ENCODE results near the gene TRAF3IP1. TPM values are rescaled to one million over a fixed set of nuclear protein-coding genes. Genes with fewer than 3 reads are reported as not detected.

Gene TRAF3IP1
- total and polyA plus RNA-seq, 2 donors (not counting 1 experiment from before 2014, with no cell fraction given) = 3.9 to 9.2 TPM

GRCh38 chr2:238425505-238425978, 105.2 kb downstream of the TRAF3IP1 start:
- DNase-seq (ENCODE audit: low read depth in 2 of 2) = no peak
- Histone ChIP-seq H3K36me3 (ENCODE audit: control insufficient read depth, insufficient read depth, low read length) (peaks cover 2% of the 10 kb centered on the region), H3K4me1 (ENCODE audit: control insufficient read depth, extremely low read depth, insufficient read depth, low read length) (peaks cover 26% of the 10 kb centered on the region), H3K4me2 (ENCODE audit: extremely low read depth, insufficient read depth, low read length) (peak overlapping the region; percentile 81), H3K9ac (ENCODE audit: insufficient read depth, low read length) (no peak overlapping the region), H3K27ac (ENCODE audit: insufficient read depth, low read length) (peak overlapping the region; percentile 94), H2AFZ (ENCODE audit: low read length) (no peak overlapping the region), H3K4me3 (replicated peaks in 1 of 4; ENCODE audit: control extremely low read depth in 1 of 4, insufficient read depth in 1 of 4, low read depth in 3 of 4, low read length in 4 of 4) (peak overlapping the region in 1 of 4 experiments; percentile 75), H4K20me1 (ENCODE audit: control insufficient read depth, extremely low read depth, insufficient read depth, low read length) (no peaks in the 10 kb centered on the region), H3K27me3 (ENCODE audit: control insufficient read depth, insufficient read depth, low read length) (no peaks in the 10 kb centered on the region), H3K79me2 (ENCODE audit: control insufficient read depth, insufficient read depth, low read length) (peaks cover 32% of the 10 kb centered on the region), H3K9me3 (ENCODE audit: control insufficient read depth, insufficient read depth, low read depth, low read length) (no peaks in the 10 kb centered on the region)
- TF ChIP-seq CTCF (conservative IDR thresholded peaks at IDR 0.05 in 1 of 2, IDR thresholded peaks at IDR 0.05 in 1 of 2; ENCODE audit: low read depth in 1 of 2, low read length in 2 of 2) = no peak
- TF ChIP-seq EZH2 (IDR thresholded peaks at IDR 0.05; ENCODE audit: low read length, missing control alignments) = no peak

GRCh38 chr2:238425979-238426567, 105.8 kb downstream of the TRAF3IP1 start:
- H2AFZ ChIP-seq (ENCODE audit: low read length) = peak overlapping the region; percentile 41
- peaks cover 26% of the 10 kb centered on the region for H3K4me1 ChIP-seq (ENCODE audit: control insufficient read depth, extremely low read depth, insufficient read depth, low read length)
- peaks cover 3% of the 10 kb centered on the region for H3K36me3 ChIP-seq (ENCODE audit: control insufficient read depth, insufficient read depth, low read length)
- peak; percentile 40 to 92 for DNase-seq (ENCODE audit: low read depth in 2 of 2)
- peak overlapping the region; percentile 96 for H3K9ac ChIP-seq (ENCODE audit: insufficient read depth, low read length)
- peaks cover 38% of the 10 kb centered on the region for H3K79me2 ChIP-seq (ENCODE audit: control insufficient read depth, insufficient read depth, low read length)
- H4K20me1 ChIP-seq (ENCODE audit: control insufficient read depth, extremely low read depth, insufficient read depth, low read length) = no peaks in the 10 kb centered on the region
- TF ChIP-seq CTCF (conservative IDR thresholded peaks at IDR 0.05 in 1 of 2, IDR thresholded peaks at IDR 0.05 in 1 of 2; ENCODE audit: low read depth in 1 of 2, low read length in 2 of 2) (no peak), EZH2 (IDR thresholded peaks at IDR 0.05; ENCODE audit: low read length, missing control alignments) (no peak)
- no peaks in the 10 kb centered on the region for H3K9me3 ChIP-seq (ENCODE audit: control insufficient read depth, insufficient read depth, low read depth, low read length)
- H3K27me3 ChIP-seq (ENCODE audit: control insufficient read depth, insufficient read depth, low read length) = no peaks in the 10 kb centered on the region
- peak overlapping the region; percentile 81 for H3K4me2 ChIP-seq (ENCODE audit: extremely low read depth, insufficient read depth, low read length)
- peak overlapping the region; percentile 94 for H3K27ac ChIP-seq (ENCODE audit: insufficient read depth, low read length)
- H3K4me3 ChIP-seq (replicated peaks in 1 of 4; ENCODE audit: control extremely low read depth in 1 of 4, insufficient read depth in 1 of 4, low read depth in 3 of 4, low read length in 4 of 4) = peak overlapping the region; percentile 70 to 93 (median 81)

- Histone ChIP-seq H3K79me2 (ENCODE audit: control insufficient read depth, insufficient read depth, low read length) (peaks cover 45% of the 10 kb centered on the region), H2AFZ (ENCODE audit: low read length) (peak within 1 kb of the TSS; percentile 41), H3K4me1 (ENCODE audit: control insufficient read depth, extremely low read depth, insufficient read depth, low read length) (peaks cover 24% of the 10 kb centered on the region), H3K9me3 (ENCODE audit: control insufficient read depth, insufficient read depth, low read depth, low read length) (no peaks in the 10 kb centered on the region), H3K9ac (ENCODE audit: insufficient read depth, low read length) (peak within 1 kb of the TSS; percentile 96), H3K36me3 (ENCODE audit: control insufficient read depth, insufficient read depth, low read length) (peaks cover 3% of the 10 kb centered on the region), H3K27ac (ENCODE audit: insufficient read depth, low read length) (peak within 1 kb of the TSS; percentile 94), H3K27me3 (ENCODE audit: control insufficient read depth, insufficient read depth, low read length) (no peaks in the 10 kb centered on the region), H3K4me3 (replicated peaks in 1 of 4; ENCODE audit: control extremely low read depth in 1 of 4, insufficient read depth in 1 of 4, low read depth in 3 of 4, low read length in 4 of 4) (peak within 1 kb of the TSS; percentile 75 to 93 (median 90)), H3K4me2 (ENCODE audit: extremely low read depth, insufficient read depth, low read length) (peak within 1 kb of the TSS; percentile 96), H4K20me1 (ENCODE audit: control insufficient read depth, extremely low read depth, insufficient read depth, low read length) (no peaks in the 10 kb centered on the region)
- no peak for TF ChIP-seq EZH2 (IDR thresholded peaks at IDR 0.05; ENCODE audit: low read length, missing control alignments)
- no peak for TF ChIP-seq CTCF (conservative IDR thresholded peaks at IDR 0.05 in 1 of 2, IDR thresholded peaks at IDR 0.05 in 1 of 2; ENCODE audit: low read depth in 1 of 2, low read length in 2 of 2)
- peak; percentile 74 to 92 for DNase-seq (ENCODE audit: low read depth in 2 of 2)
These were observed 106.5 kb downstream of the TRAF3IP1 start, which contains the start of gene ASB1 for GRCh38 chr2:238426568-238427434. TSS of gene ASB1 (plus strand) at chr2:238426927. CDS start at chr2:238427071, 144 bp downstream.
